ENCODE data around the gene GLRA2. TPM values are rescaled to one million over a fixed set of nuclear protein-coding genes. Genes with fewer than 3 reads are reported as not detected.

Gene GLRA2
- total and polyA plus RNA-seq, 10 of the 15 experiments (the other 5 are each of a cell fraction or from before 2014, with no cell fraction given) = 0.01 TPM; not detected in 9

- DNase-seq (ENCODE audit: low read depth, low spot score) (no peak), FAIRE-seq (no peak), ATAC-seq (no peak)
- POLR2A ChIA-PET = no interaction called here
- in situ Hi-C loops (cut with MboI) = no loop called here
- Histone ChIP-seq H3K9me3 (replicated peaks; ENCODE audit: control insufficient read depth, insufficient read depth, low read length) (no peaks in the 10 kb centered on the region), H3K4me2 (ENCODE audit: control insufficient read depth, insufficient read depth) (no peak overlapping the region), H3K9ac (ENCODE audit: control insufficient read depth, insufficient read depth, low read length) (no peak overlapping the region), H3K27me3 (replicated peaks in 1 of 2; ENCODE audit: control insufficient read depth in 2 of 2, insufficient read depth in 2 of 2, low read length in 1 of 2) (no peaks in the 10 kb centered on the region), H3K4me1 (ENCODE audit: control insufficient read depth, insufficient read depth, low read length) (peaks cover 12% of the 10 kb centered on the region), H3K4me3 (no peak overlapping the region), H4K20me1 (ENCODE audit: control insufficient read depth, insufficient read depth) (no peaks in the 10 kb centered on the region), H3K27ac (ENCODE audit: control insufficient read depth, insufficient read depth) (no peak overlapping the region), H3K36me3 (ENCODE audit: control insufficient read depth in 2 of 2, insufficient read depth in 2 of 2, low read length in 1 of 2) (no peaks in the 10 kb centered on the region), H3K79me2 (ENCODE audit: control insufficient read depth, insufficient read depth, low read length) (no peaks in the 10 kb centered on the region), H2AFZ (ENCODE audit: control insufficient read depth, low read depth, low read length) (no peak overlapping the region)
- SMC1A ChIA-PET (ENCODE audit: uncharacterized antibody, unreplicated experiment) = no interaction called here
- BruUV-seq (replicated peaks) = no TSS peak
- no peak for TF ChIP-seq SPI1 (IDR thresholded peaks at IDR 0.05; ENCODE audit: borderline replicate concordance, insufficient read depth, low read depth, low read length)
- no peak for TF ChIP-seq POU2F2 (IDR thresholded peaks at IDR 0.05; ENCODE audit: borderline replicate concordance, low read depth, low read length)
- TF ChIP-seq ZNF592 (IDR thresholded peaks at IDR 0.05) = no peak
- no peak for TF ChIP-seq BMI1 (IDR thresholded peaks at IDR 0.05; ENCODE audit: borderline replicate concordance)
- TF ChIP-seq MYC (IDR thresholded peaks at IDR 0.05; ENCODE audit: insufficient read depth, insufficient read length, insufficient replicate concordance, low read length, severe bottlenecking) = no peak
- no peak for TF ChIP-seq BRCA1 (IDR thresholded peaks at IDR 0.05; ENCODE audit: low read depth, low read length)
- no peak for TF ChIP-seq SMAD1 (IDR thresholded peaks at IDR 0.05; ENCODE audit: low read depth, partially characterized antibody)
- no peak for TF ChIP-seq ELK1 (IDR thresholded peaks at IDR 0.05; ENCODE audit: low read depth, low read length)
- TF ChIP-seq ZSCAN29 (IDR thresholded peaks at IDR 0.05) = no peak
- TF ChIP-seq CBX3 (IDR thresholded peaks at IDR 0.05; ENCODE audit: borderline replicate concordance, low read depth) = no peak
- TF ChIP-seq SIN3A (IDR thresholded peaks at IDR 0.05; ENCODE audit: low read depth, low read length) = no peak
- no peak for TF ChIP-seq CBFB (IDR thresholded peaks at IDR 0.05; ENCODE audit: low read depth)
- TF ChIP-seq HCFC1 (IDR thresholded peaks at IDR 0.05; ENCODE audit: low read length) = no peak
- no peak for TF ChIP-seq IRF3 (IDR thresholded peaks at IDR 0.05)
- RAD21 ChIA-PET (ENCODE audit: unreplicated experiment) = no interaction called here
- intact Hi-C loops (cut with micrococcal nuclease; ENCODE audit: unreplicated experiment) = loop anchor here (10.0 kb wide), 1 partner anchor 569 kb away; no protein-coding TSS in a partner anchor
- CTCF ChIA-PET = no interaction called here
- 50% methylated on average over 1 of the region's 1 CpG for WGBS (ENCODE audit: insufficient coverage, insufficient replicate concordance, low lambda C conversion rate, missing lambda C conversion rate)
These were observed 146.2 kb downstream of the GLRA2 start for GRCh38 chrX:14675500-14675899.
